SK-N-SH (cell line): ENCODE measurements around the gene TEKT1.

ENCODE experiments used
- CTCF ChIP-seq: fragments of 200-600 bp; sonication (generic); IDR thresholded peaks from 2 replicates; pipeline ENCODE4 v1.6.1; 2017; ENCODE audit warnings: antibody characterized with exemption, mild to moderate bottlenecking, moderate library complexity
- ELF1 ChIP-seq: IDR thresholded peaks from 2 replicates; pipeline ENCODE4 v1.4.0; 2012
- EP300 ChIP-seq, 2 experiments: IDR thresholded peaks; 2 replicates each; pipeline versions ENCODE4 v1.4.0 to v1.6.1; 2012; ENCODE audit warnings: borderline replicate concordance in 1 of 2, low read depth in 1 of 2, low read length in 1 of 2
- EZH2phosphoT487 ChIP-seq: fragments of 200-600 bp; sonication (generic); IDR thresholded peaks from 2 replicates; pipeline ENCODE4 v1.6.1; 2017; ENCODE audit warnings: low read depth, mixed run types, mild to moderate bottlenecking, antibody characterized with exemption, moderate library complexity, borderline replicate concordance
- GABPA ChIP-seq: IDR thresholded peaks from 2 replicates; pipeline ENCODE4 v1.4.0; 2012; ENCODE audit warnings: low read depth, mild to moderate bottlenecking
- MAX ChIP-seq: IDR thresholded peaks from 2 replicates; pipeline ENCODE4 v1.4.0; 2012; ENCODE audit warnings: low read depth
- POLR2AphosphoS5 ChIP-seq: IDR thresholded peaks from 2 replicates; pipeline ENCODE4 v1.6.1; 2012; ENCODE audit warnings: low read depth, low read length
- RCOR1 ChIP-seq: fragments of 150-350 bp; IDR thresholded peaks from 2 replicates; pipeline ENCODE4 v1.6.1; 2017; ENCODE audit warnings: antibody characterized with exemption, low read length
- REST ChIP-seq: IDR thresholded peaks from 2 replicates; pipeline ENCODE4 v1.6.1; 2012; ENCODE audit warnings: mild to moderate bottlenecking, low read depth, low read length, moderate library complexity
- RXRA ChIP-seq: IDR thresholded peaks from 2 replicates; pipeline ENCODE4 v1.4.0; 2012; ENCODE audit warnings: low read depth, mild to moderate bottlenecking, borderline replicate concordance
- SIN3A ChIP-seq: IDR thresholded peaks from 2 replicates; pipeline ENCODE4 v1.6.1; 2012; ENCODE audit warnings: low read depth, mild to moderate bottlenecking, low read length, moderate library complexity, borderline replicate concordance
- SMC3 ChIP-seq: IDR thresholded peaks from 2 replicates; pipeline ENCODE4 v1.6.1; 2012; ENCODE audit warnings: low read depth, low read length, improper control_type of control experiment
- TF ChIP-seq, protein P1 (sequence below): fragments of 150-350 bp; IDR thresholded peaks from 2 replicates; pipeline ENCODE4 v1.6.1; 2017; ENCODE audit warnings: antibody characterized with exemption, low read length, low read depth, borderline replicate concordance
- TF ChIP-seq, protein P2 (sequence below): IDR thresholded peaks from 2 replicates; pipeline ENCODE4 v1.4.0; 2012; ENCODE audit warnings: low read depth, borderline replicate concordance

DNA sequence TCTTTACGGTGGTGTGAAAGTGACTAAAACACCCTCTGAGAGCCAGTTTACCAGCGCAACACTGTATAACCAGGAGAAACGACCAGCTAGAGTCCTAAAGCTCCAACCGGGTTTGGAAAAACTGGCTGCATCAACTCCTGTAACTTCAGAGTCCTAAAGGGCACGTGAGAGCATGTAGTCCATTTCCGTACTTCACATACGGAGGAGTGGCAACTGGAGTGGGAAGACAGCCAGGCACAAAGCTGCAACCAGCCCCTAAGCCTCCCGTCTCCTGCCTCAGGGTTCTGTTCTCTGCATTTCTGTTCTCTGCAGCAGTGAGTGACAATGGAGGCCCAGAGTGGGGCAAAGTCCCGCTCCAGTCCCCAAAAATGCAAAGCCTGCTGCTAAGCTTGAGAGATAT lies 19.2 kb downstream of the TEKT1 start:
- TF ChIP-seq CTCF (no peak), RCOR1 (no peak), REST (no peak), RXRA (no peak), GABPA (no peak), MAX (no peak), SMC3 (no peak), SIN3A (no peak), EP300 (IDR thresholded peaks at IDR 0.05; ENCODE audit: borderline replicate concordance in 1 of 2, low read depth in 1 of 2, low read length in 1 of 2) (no peak), EZH2phosphoT487 (no peak), POLR2AphosphoS5 (no peak), ELF1 (no peak)
- TF ChIP-seq, protein P1, sequence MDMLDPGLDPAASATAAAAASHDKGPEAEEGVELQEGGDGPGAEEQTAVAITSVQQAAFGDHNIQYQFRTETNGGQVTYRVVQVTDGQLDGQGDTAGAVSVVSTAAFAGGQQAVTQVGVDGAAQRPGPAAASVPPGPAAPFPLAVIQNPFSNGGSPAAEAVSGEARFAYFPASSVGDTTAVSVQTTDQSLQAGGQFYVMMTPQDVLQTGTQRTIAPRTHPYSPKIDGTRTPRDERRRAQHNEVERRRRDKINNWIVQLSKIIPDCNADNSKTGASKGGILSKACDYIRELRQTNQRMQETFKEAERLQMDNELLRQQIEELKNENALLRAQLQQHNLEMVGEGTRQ = no peak
- TF ChIP-seq, protein P2, sequence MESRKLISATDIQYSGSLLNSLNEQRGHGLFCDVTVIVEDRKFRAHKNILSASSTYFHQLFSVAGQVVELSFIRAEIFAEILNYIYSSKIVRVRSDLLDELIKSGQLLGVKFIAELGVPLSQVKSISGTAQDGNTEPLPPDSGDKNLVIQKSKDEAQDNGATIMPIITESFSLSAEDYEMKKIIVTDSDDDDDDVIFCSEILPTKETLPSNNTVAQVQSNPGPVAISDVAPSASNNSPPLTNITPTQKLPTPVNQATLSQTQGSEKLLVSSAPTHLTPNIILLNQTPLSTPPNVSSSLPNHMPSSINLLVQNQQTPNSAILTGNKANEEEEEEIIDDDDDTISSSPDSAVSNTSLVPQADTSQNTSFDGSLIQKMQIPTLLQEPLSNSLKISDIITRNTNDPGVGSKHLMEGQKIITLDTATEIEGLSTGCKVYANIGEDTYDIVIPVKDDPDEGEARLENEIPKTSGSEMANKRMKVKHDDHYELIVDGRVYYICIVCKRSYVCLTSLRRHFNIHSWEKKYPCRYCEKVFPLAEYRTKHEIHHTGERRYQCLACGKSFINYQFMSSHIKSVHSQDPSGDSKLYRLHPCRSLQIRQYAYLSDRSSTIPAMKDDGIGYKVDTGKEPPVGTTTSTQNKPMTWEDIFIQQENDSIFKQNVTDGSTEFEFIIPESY = no peak
